Mucosa of rectum (tissue), 2 donors: ENCODE results near the gene MAB21L4.
"Not testable (repeated sequence)": the region's sequence is repeated elsewhere in the genome, so short reads cannot be mapped to it uniquely, and the experiment has no call there.

Experiments
- H3K27ac ChIP-seq, 2 donors: one replicate each; pipeline ENCODE4 v1.7.0; 2013; ENCODE audit warnings: inconsistent platforms in 2 of 2, low read depth in 2 of 2, low read length in 2 of 2
- H3K27me3 ChIP-seq, 2 donors: one replicate each; pipeline ENCODE4 v1.7.0; 2013; ENCODE audit warnings: low read length in 2 of 2; ENCODE audit not compliant: control insufficient read depth in 2 of 2, insufficient read depth in 2 of 2
- H3K36me3 ChIP-seq, 2 donors: one replicate each; pipeline ENCODE4 v1.7.0; 2013; ENCODE audit warnings: low read length in 2 of 2; ENCODE audit not compliant: control insufficient read depth in 2 of 2, insufficient read depth in 2 of 2
- H3K4me1 ChIP-seq, 2 donors: one replicate each; pipeline ENCODE4 v1.7.0; 2013; ENCODE audit warnings: low read length in 2 of 2, mild to moderate bottlenecking in 1 of 2; ENCODE audit not compliant: control insufficient read depth in 2 of 2, insufficient read depth in 2 of 2
- H3K4me3 ChIP-seq, 2 donors: one replicate each; pipeline ENCODE4 v1.7.0; 2013; ENCODE audit warnings: low read length in 2 of 2
- H3K9ac ChIP-seq, 2 donors: one replicate each; pipeline ENCODE4 v1.7.0; 2013; ENCODE audit warnings: low read length in 2 of 2, low read depth in 1 of 2, mild to moderate bottlenecking in 1 of 2
- H3K9me3 ChIP-seq, 2 donors: one replicate each; pipeline ENCODE4 v1.7.0; 2013; ENCODE audit warnings: low read length in 2 of 2; ENCODE audit not compliant: control insufficient read depth in 2 of 2
- donor health status: healthy.
- donor health status: Normal muscosa, but diverticular disease.

Gene MAB21L4

GRCh38 chr2:240855670-240856069, 40.3 kb downstream of the MAB21L4 start:
- H3K9ac ChIP-seq: no peak overlapping the region
- H3K27me3 ChIP-seq: no peaks in the 10 kb centered on the region
- H3K9me3 ChIP-seq: no peaks in the 10 kb centered on the region
- H3K4me3 ChIP-seq: no peak overlapping the region
- peaks cover 18 to 19% of the 10 kb centered on the region in 2 donors for H3K4me1 ChIP-seq
- H3K27ac ChIP-seq: no peak overlapping the region
- H3K36me3 ChIP-seq: no peaks in the 10 kb centered on the region

- H3K9ac ChIP-seq: no peak overlapping the region
- H3K9me3 ChIP-seq: no peaks in the 10 kb centered on the region
- no peak overlapping the region for H3K4me3 ChIP-seq
- H3K27me3 ChIP-seq: no peaks in the 10 kb centered on the region
- no peaks in the 10 kb centered on the region for H3K36me3 ChIP-seq
- peaks cover 16 to 17% of the 10 kb centered on the region in 2 donors for H3K4me1 ChIP-seq
- H3K27ac ChIP-seq: no peak overlapping the region
These were observed 43.2 kb downstream of the MAB21L4 start for GRCh38 chr2:240852671-240853314.

- Histone ChIP-seq H3K9ac (peak overlapping the region in 1 of 2 donors; percentile 18), H3K27ac (no peak overlapping the region), H3K4me1 (peaks cover 13% of the 10 kb centered on the region in 2 donors), H3K4me3 (peak overlapping the region in 1 of 2 donors; percentile 19), H3K27me3 (no peaks in the 10 kb centered on the region), H3K9me3 (no peaks in the 10 kb centered on the region), H3K36me3 (no peaks in the 10 kb centered on the region)
These were observed 44.6 kb downstream of the MAB21L4 start for GRCh38 chr2:240851078-240851991.

- Histone ChIP-seq H3K4me1 (peaks cover 13 to 15% of the 10 kb centered on the region in 2 donors), H3K9ac (no peak overlapping the region), H3K4me3 (no peak overlapping the region), H3K36me3 (no peaks in the 10 kb centered on the region), H3K9me3 (no peaks in the 10 kb centered on the region), H3K27ac (no peak overlapping the region), H3K27me3 (no peaks in the 10 kb centered on the region)
These were observed 45.2 kb downstream of the MAB21L4 start for GRCh38 chr2:240850756-240851077.

GRCh38 chr2:240850026-240850425, 45.9 kb downstream of the MAB21L4 start:
- Histone ChIP-seq H3K9ac (no peak overlapping the region), H3K27me3 (no peaks in the 10 kb centered on the region), H3K9me3 (no peaks in the 10 kb centered on the region), H3K27ac (no peak overlapping the region), H3K4me1 (peaks cover 13 to 15% of the 10 kb centered on the region in 2 donors), H3K36me3 (no peaks in the 10 kb centered on the region), H3K4me3 (no peak overlapping the region)

GRCh38 chr2:240848900-240849680, 46.9 kb downstream of the MAB21L4 start:
- H3K27me3 ChIP-seq: no peaks in the 10 kb centered on the region
- no peaks in the 10 kb centered on the region for H3K36me3 ChIP-seq
- H3K9ac ChIP-seq: no peak overlapping the region
- H3K4me1 ChIP-seq: peaks cover 13 to 15% of the 10 kb centered on the region in 2 donors
- H3K4me3 ChIP-seq: no peak overlapping the region
- H3K9me3 ChIP-seq: no peaks in the 10 kb centered on the region
- H3K27ac ChIP-seq: no peak overlapping the region

- no peaks in the 10 kb centered on the region for H3K9me3 ChIP-seq
- H3K9ac ChIP-seq: no peak overlapping the region
- H3K27ac ChIP-seq: no peak overlapping the region
- H3K36me3 ChIP-seq: no peaks in the 10 kb centered on the region
- H3K27me3 ChIP-seq: no peaks in the 10 kb centered on the region
- peaks cover 13 to 15% of the 10 kb centered on the region in 2 donors for H3K4me1 ChIP-seq
- no peak overlapping the region for H3K4me3 ChIP-seq
These were observed 48.1 kb downstream of the MAB21L4 start for GRCh38 chr2:240847817-240848216.

GRCh38 chr2:240846873-240847595, 48.9 kb downstream of the MAB21L4 start:
- no peak overlapping the region for H3K27ac ChIP-seq
- no peaks in the 10 kb centered on the region for H3K9me3 ChIP-seq
- H3K4me1 ChIP-seq: peaks cover 13 to 15% of the 10 kb centered on the region in 2 donors
- H3K27me3 ChIP-seq: no peaks in the 10 kb centered on the region
- H3K36me3 ChIP-seq: no peaks in the 10 kb centered on the region
- H3K9ac ChIP-seq: no peak overlapping the region
- no peak overlapping the region for H3K4me3 ChIP-seq

GRCh38 chr2:240846309-240846708, 49.6 kb downstream of the MAB21L4 start:
- not testable (repeated sequence) for H3K27ac ChIP-seq, H3K9ac ChIP-seq, H3K27me3 ChIP-seq, H3K9me3 ChIP-seq, H3K36me3 ChIP-seq, H3K4me3 ChIP-seq
- peaks cover 7 to 11% of the 10 kb centered on the region in 2 donors for H3K4me1 ChIP-seq
